Measurements from ENCODE around the gene MRPL33.

The MRPL33 gene

DNA sequence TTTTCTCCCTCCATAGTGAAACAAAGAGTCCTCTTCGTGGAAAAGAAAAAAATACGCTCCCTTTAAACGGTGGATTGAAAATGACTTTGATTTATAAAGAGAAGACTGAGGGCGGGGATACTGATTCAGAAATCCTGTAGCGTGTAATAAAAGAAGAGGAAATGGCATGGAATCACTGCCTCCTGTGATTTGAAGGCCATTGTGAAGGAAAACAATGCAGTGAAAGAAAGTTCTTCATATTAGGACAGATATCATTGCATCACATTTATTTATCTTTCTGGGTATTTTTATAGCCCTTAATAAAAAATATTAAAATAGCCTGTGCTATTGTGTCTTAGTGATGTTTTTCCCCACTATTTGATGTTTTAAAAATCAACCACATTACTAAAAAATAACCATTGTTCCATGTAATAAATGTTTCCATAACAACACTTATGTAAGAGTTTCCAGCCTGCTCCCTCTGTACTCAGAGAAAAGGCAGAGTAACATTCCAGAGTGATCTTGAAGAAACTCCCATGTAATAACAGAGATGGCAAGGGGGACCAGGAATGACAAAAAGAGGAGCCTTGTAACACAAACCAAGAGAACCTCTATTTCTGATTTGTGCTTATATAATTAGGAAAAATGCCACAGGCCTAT lies 8.0 kb downstream of the MRPL33 start:
- no peak for DNase-seq

DNA sequence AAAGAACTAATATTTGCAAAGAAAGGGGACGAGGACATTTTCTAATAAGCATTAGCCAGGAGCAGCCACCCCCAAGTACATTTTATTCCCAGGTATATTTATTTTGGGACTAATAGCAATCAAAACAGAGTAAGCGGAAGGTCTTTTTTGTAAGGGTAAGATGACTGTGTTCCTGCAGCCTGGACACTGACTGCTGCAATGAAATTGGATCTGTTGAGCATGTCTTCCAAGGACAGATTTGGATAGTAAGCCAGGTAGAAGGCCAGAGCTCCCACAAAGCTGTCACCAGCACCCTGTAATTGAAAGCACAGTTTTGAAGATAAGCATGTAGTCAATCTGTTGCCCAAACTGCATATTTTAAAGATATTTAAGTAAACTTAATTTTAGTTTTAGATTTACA lies 10.0 kb downstream of the MRPL33 start:
- DNase-seq = no peak

DNA sequence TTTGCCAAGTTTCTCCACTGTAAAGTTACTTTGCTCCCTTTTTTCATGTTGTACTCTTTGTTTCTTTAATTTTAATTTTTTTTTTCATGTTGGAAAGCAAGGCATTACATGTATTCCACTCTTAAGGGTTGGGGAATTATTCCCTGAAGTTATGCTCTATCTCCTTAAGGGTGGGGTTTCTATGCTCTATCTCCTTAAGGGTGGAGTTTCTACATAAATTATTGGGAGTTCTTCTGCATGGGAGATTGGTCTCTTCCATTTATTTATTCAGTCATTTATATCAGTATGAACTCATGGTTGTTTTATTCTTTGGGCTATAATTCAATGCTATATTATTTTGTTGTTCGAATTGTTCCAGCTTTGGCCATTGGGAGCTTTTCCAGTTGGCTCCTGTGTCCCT lies 11.2 kb downstream of the MRPL33 start:
- DNase-seq = no peak

DNA sequence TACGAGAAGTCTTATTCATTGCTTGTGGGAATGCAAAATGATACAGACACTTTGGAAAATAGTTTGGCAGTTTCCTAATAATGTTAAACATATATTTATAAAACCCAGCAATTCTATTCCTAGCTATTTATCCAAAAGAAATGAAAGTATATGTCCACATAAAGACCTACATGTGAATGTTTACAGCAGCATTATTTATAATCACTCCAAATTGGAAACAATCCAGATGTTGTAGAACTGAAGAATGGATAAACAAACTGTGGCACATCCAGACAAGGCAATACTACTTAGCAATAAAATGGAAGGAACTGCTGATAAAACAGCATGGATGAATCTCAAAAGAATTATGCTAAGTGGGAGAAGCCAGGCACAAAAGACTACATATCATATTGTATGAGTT lies 19.3 kb downstream of the MRPL33 start:
- no peak for DNase-seq

- DNase-seq = no peak
Observed at GRCh38 chr2:27792759-27793158, 21.2 kb downstream of the MRPL33 start.

DNA sequence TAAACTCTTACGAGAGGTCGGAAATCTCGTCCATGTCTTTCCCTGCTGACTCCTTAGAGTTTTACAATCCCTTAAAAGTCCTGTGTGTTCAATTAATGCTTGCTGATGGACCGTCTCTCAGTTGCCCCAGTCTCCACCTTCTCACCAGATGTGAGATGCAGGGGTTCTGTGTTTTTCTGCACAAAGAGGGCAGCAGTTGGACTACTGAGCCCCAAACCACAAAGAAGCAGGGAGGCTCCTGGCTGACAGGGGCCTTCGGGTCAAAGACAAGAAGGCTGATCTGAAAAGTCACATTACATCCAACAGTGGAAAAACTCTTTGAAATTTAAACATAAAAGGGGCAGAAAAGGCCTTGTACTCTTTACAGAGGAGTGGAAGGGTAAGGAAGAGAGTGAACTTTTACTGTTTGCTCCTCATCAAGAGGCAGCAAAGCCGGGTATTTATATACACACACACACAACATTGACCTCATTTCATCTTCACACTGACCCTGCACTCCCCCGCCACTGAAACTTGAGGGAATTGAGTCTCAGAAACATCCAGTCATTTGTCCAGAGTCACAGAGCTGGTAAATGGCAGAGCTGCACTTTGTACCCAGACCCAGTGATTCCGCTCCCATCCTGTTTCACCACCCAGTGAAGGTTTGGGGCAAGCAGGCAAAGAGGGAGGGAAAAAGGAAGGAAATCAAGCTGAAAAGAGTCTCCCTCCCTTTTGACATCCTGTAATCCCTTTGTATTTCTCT lies 23.7 kb downstream of the MRPL33 start:
- DNase-seq = no peak

- DNase-seq = peak in 1 of 2 experiments; percentile 5
Observed at GRCh38 chr2:27795868-27796277, 24.4 kb downstream of the MRPL33 start.

- DNase-seq = no peak
Observed at GRCh38 chr2:27796791-27797765, 25.6 kb downstream of the MRPL33 start.

GRCh38 chr2:27797841-27798240 lies 26.3 kb downstream of the MRPL33 start:
- DNase-seq = no peak

DNA sequence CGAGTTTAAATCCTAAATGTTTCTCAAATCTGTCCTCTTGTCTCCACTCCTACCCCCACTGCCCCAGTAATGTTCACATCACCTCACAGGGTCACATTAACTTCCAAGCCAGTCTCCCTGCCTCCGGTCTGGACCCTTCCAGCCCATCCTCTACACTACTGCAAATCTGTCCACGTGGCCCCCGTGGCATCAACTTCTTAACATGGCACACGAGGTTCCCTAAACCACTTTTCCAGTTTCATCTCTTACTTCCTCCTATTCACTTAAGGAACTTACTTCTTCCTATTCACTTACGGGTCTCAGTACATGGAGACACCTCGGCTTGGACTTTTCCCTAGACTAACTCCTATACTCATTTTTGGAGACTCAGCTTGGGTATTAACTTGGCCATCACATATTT lies 27.0 kb downstream of the MRPL33 start:
- no peak for DNase-seq

- DNase-seq = no peak
Observed at GRCh38 chr2:27798948-27799645, 27.6 kb downstream of the MRPL33 start.

DNA sequence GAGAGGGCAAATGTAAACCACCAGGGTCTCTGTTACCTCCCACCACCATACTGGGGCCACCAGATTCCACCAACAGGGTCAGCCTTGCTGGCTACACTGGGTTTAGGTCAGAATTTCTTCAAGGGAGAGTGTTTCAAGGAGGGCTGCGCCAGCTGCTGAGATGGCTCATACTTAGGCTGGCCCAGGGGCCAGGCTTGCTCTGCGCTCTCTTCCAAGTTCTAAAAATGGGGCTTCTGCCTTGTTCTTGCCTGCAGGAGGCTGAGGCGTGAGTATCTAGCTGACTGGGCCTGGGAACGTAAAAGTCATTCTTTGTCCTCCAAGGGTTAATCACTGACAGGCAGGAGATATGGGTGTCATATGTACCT lies 28.1 kb downstream of the MRPL33 start:
- no peak for DNase-seq

DNA sequence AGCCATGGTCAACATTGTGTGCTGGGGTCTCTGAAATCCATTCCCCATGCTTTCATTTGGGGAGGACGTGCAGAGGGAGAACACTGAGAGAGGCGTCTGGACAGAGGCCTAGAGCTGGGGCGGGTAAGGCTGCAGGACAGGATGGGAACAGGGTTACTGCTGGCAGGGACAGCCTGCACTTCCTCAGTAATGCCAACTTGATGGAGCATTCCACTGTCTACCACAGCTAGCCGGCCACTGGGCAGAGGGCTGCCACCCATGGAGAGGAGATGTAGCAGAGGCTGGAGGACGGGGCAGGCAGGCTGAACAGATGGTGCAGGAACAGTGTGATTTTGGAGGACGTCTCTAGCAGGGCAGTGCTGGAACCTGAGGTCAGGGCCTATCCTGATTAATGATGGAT lies 29.3 kb downstream of the MRPL33 start:
- DNase-seq = no peak

GRCh38 chr2:27802547-27802946 lies 31.0 kb downstream of the MRPL33 start:
- DNase-seq = no peak

GRCh38 chr2:27803046-27803445 lies 31.5 kb downstream of the MRPL33 start:
- no peak for DNase-seq

- DNase-seq = no peak
Observed at GRCh38 chr2:27804146-27804545, 32.6 kb downstream of the MRPL33 start.

- no peak for DNase-seq
Observed at GRCh38 chr2:27805180-27805579, 33.7 kb downstream of the MRPL33 start.

DNA sequence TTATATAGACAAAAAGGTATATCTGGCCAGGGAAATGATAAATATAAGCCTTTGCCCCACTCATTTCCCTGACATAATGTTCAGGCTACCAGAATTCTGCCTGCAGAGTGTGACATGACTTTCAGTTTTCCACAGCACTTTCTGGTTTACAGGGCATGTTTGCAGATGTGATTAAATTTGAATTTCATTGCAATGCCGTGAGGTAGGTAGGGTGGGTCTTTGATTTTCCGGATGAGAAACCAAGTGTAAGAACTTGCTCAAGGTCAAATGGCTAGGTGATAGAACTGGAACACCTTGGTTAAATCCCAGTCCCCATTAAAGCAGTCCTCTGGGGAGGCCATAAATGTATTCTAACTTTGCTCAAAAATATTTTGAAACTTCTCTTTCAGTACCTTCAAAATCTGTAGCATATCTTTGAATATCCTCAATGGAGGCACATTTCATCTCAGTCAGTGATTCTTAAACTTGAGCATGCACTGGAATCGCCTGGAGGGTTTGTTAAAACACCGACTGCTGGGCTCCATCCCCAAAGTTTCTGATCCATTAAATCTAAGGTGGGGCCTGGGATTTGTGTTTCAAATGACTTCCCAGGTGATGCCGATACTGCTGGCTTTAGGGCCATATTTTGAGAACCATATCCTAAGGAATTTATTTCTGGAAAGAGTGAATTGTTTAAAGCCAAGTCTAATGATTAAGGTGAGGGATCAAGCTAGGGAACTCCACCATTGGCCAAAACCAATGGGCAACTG lies 35.0 kb downstream of the MRPL33 start:
- no peak for DNase-seq

- peak; percentile 3 to 29 for DNase-seq
Observed at GRCh38 chr2:27807476-27807875, 36.0 kb downstream of the MRPL33 start.

DNA sequence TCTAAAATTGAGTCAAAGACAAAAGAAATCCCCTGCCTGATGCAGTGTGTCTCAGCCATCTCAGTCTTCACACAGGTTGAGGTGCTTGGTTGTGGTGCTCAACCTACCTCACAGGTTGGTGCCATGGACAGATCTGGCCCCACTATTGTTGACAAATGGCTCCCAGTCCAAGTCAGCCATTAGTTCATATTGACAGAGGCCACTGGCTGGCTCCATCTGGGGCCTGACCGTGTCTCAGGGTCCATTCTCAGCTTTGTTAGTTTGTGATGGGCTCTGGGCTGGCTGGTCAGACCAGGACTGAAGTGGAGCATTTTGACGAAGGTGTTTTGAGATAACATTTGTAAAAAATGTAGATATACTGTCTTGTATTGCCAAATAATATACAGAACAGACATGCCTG lies 36.9 kb downstream of the MRPL33 start:
- no peak for DNase-seq

- no peak for DNase-seq
Observed at GRCh38 chr2:27808984-27809383, 37.5 kb downstream of the MRPL33 start.

- DNase-seq = no peak
Observed at GRCh38 chr2:27809761-27810241, 38.3 kb downstream of the MRPL33 start.
